ENCODE results near the gene ACY1.

The ACY1 gene

DNA sequence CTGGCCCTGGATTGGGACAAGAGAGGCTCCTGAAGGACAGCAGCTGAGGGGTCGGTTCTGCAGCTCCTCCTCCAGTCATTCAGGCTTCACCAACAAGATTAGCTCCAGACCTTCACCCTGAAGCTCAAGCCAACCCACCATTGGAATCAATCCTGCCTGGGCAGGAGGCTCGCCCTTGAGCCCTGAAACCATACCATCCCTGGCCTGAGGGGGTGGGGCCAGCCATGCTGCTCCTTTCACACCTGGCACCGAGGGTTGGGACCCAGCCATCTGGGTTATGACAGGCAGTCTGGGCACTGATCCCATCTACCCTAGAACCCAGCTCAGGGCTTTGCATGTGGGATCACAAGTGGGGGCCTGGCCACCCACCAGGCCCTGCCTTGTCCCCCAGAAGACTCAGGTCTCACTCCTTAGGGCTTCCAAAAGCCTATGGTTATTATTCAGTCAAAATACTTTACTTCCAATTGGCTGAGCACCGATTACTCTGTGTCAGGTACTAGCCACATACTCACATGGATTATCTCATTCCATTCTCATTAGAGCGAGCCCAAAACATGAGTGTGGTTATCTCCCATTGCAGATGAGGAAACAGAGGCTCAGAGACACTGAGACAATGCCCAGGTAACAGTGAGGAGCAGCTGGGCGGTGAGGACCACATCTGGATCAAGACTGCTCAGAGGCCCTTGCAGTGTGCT is 12.6 kb upstream of the ACY1 start:
- Histone ChIP-seq H3K27ac (no peak overlapping the region), H3K4me3 (no peak overlapping the region), H3K9me3 (ENCODE audit: low read depth, low read length) (no peaks in the 10 kb centered on the region), H3K9ac (ENCODE audit: insufficient read length) (no peak overlapping the region), H3K36me3 (ENCODE audit: insufficient read depth, low read length) (no peaks in the 10 kb centered on the region)
- no peak for DNase-seq (ENCODE audit: low read depth, low spot score)
- TF ChIP-seq FOXP2 (optimal IDR thresholded peaks at IDR 0.05; ENCODE audit: control extremely low read depth, extremely low read length, insufficient read depth) (no peak), EZH2 (IDR thresholded peaks at IDR 0.05) (no peak), POLR2AphosphoS5 (IDR thresholded peaks at IDR 0.05; ENCODE audit: borderline replicate concordance, low read depth, low read length) (no peak)

DNA sequence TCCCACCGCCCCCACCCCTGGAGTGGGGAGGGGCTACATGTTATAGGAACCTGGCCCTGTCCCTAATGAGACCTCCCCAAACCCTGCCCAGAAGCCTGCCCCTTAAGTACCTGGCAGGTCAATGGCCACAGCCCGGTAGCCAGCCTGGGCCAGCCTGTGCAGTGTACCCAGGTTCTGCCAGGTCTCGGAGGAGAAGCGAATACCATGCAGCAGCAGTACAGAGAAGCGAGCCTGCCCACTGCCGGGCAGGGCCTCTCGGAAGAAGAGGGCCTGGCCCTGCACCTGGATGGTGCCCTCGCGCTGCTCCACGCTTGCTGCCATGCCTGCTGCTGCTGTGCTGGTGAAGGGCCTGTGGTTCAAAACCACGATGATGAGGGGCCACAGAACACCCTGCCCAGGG is 12.0 kb upstream of the ACY1 start:
- Histone ChIP-seq H3K4me3 (no peak overlapping the region), H3K27ac (no peak overlapping the region), H3K36me3 (ENCODE audit: insufficient read depth, low read length) (no peaks in the 10 kb centered on the region), H3K9me3 (ENCODE audit: low read depth, low read length) (no peaks in the 10 kb centered on the region), H3K9ac (ENCODE audit: insufficient read length) (no peak overlapping the region)
- no peak for DNase-seq (ENCODE audit: low read depth, low spot score)
- no peak for TF ChIP-seq FOXP2 (optimal IDR thresholded peaks at IDR 0.05; ENCODE audit: control extremely low read depth, extremely low read length, insufficient read depth)
- TF ChIP-seq EZH2 (IDR thresholded peaks at IDR 0.05) = no peak
- TF ChIP-seq POLR2AphosphoS5 (IDR thresholded peaks at IDR 0.05; ENCODE audit: borderline replicate concordance, low read depth, low read length) = no peak

DNA sequence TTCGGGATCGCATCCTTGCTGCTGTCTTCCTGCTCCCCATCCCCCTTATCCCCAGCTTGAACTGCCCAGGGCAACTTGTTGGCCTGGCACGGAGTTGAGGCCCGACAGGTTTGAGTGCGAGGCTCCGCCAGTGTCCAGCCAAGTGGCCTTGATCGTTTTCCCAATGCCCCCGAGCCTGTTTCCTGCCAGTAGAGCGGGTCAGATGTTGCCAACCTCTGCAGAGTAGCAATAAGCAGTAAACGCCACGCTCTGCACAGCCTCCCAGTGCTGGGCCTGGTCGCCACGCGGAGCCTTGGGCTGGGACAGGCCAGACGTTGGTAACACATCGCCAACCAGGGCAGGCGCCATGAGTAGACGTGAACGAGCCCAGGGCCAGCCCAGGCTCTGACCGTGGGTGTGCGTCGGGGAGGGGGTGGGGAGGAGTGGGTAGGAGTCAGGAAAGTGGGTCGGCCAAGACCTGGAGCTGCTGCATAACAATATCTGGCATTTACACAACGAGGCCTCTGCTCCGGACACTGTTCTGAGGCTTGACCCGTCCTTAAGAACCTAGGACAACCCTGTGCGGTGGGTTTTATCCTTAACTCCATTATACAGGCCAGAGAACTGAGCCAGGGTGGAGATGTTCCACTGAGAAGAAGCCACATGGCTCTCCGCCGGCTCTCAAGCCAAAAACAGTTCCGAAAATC is 8.9 kb upstream of the ACY1 start:
- Histone ChIP-seq H3K27ac (peak overlapping the region; percentile 54), H3K9ac (ENCODE audit: insufficient read length) (peak overlapping the region; percentile 73), H3K36me3 (ENCODE audit: insufficient read depth, low read length) (no peaks in the 10 kb centered on the region), H3K9me3 (ENCODE audit: low read depth, low read length) (no peaks in the 10 kb centered on the region), H3K4me3 (peak overlapping the region; percentile 83)
- TF ChIP-seq POLR2AphosphoS5 (IDR thresholded peaks at IDR 0.05; ENCODE audit: borderline replicate concordance, low read depth, low read length) (no peak), FOXP2 (optimal IDR thresholded peaks at IDR 0.05; ENCODE audit: control extremely low read depth, extremely low read length, insufficient read depth) (no peak), EZH2 (IDR thresholded peaks at IDR 0.05) (no peak)
- no peak for DNase-seq (ENCODE audit: low read depth, low spot score)

GRCh38 chr3:51974963-51975851 is 8.1 kb upstream of the ACY1 start, which contains the start of gene ABHD14A:
Gene ABHD14A, plus strand, starts transcription at chr3:51975064. Its CDS starts 72 bp downstream, at chr3:51975136.
- no peak for DNase-seq (ENCODE audit: low read depth, low spot score)
- H3K4me3 ChIP-seq = peak within 1 kb of the TSS; percentile 83

DNA sequence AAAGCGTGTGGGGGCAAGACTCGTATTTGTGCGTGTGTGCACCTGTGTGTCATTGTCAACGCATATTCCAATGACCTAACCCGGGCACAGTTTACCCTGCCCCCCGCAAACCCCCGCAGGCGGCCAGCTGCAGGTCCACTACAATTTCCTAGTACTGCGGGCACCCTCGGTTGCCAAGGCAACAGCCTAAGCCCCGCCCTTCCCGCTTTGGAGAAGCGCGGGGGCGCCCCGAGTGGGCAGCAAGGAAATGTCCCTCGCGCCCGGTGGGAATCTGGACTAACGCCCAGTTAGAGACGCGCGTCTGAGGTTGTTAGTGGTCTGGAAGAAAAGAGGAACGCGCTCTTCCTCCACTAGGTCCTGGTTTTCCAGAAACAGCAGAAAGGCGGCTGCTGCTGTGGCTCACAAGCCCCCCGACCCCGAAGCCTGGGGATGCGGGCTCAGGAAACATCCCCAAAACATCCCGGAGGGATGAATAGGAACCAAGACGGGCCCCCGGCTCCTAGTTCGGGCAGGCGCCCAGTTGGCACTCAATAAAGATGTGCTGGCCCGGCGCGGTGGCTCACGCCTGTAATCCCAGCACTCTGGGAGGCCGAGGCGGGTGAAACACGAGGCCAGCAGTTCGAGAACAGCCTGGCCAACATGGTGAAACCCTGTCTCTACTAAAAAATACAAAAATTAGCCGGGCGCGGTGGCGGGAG is 7.3 kb upstream of the ACY1 start:
- no peak for DNase-seq (ENCODE audit: low read depth, low spot score)
- H3K4me3 ChIP-seq = peak overlapping the region; percentile 83; the same call in 1 of the 2 replicates

More at GRCh38 chr3:51974963-51975851, 8.1 kb upstream of the ACY1 start, which contains the start of gene ABHD14A:
- TF ChIP-seq POLR2AphosphoS5 (IDR thresholded peaks at IDR 0.05; ENCODE audit: borderline replicate concordance, low read depth, low read length) = peak; percentile 45; the same call in 1 of the 2 replicates
- TF ChIP-seq FOXP2 (optimal IDR thresholded peaks at IDR 0.05; ENCODE audit: control extremely low read depth, extremely low read length, insufficient read depth) = no peak
- no peak for TF ChIP-seq EZH2 (IDR thresholded peaks at IDR 0.05)
- H3K9ac ChIP-seq (ENCODE audit: insufficient read length) = peak within 1 kb of the TSS; percentile 73
- H3K9me3 ChIP-seq (ENCODE audit: low read depth, low read length) = no peaks in the 10 kb centered on the region
- H3K36me3 ChIP-seq (ENCODE audit: insufficient read depth, low read length) = no peaks in the 10 kb centered on the region
- peak within 1 kb of the TSS; percentile 54 for H3K27ac ChIP-seq

DNA sequence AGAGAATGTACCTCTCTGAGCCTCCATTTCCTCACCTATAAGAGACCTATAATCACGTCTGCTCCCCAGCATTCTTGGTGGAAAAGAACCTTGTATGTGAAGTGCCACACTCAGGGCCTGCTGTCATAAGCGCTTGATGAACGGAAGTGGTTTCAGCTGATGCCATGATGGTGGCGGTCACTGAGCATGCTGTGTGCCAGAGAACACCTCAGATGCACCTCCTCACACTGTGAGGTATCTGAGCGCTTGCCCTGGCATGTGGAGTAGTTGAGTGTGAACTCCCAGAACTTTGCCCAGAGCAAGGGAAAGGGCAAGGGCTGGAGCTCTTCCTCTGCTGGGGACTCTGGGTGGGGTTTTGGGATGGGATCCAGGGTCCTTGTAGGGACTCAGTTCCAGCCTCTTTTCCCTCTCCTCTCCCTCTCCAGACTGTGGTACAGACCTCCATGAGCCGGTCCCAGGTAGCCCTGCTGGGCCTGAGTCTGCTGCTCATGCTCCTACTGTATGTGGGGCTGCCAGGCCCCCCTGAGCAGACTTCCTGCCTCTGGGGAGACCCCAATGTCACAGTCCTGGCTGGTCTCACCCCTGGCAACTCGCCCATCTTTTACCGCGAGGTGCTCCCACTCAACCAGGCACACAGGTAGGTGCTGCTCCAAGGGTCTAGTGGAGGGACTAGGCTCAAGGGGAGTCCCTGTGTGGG is 5.7 kb upstream of the ACY1 start:
- no peak for DNase-seq (ENCODE audit: low read depth, low spot score)
- TF ChIP-seq POLR2AphosphoS5 (IDR thresholded peaks at IDR 0.05; ENCODE audit: borderline replicate concordance, low read depth, low read length) (no peak), EZH2 (IDR thresholded peaks at IDR 0.05) (no peak), FOXP2 (optimal IDR thresholded peaks at IDR 0.05; ENCODE audit: control extremely low read depth, extremely low read length, insufficient read depth) (no peak)

More for the DNA sequence above, 7.3 kb upstream of the ACY1 start:
- Histone ChIP-seq H3K36me3 (ENCODE audit: insufficient read depth, low read length) (no peaks in the 10 kb centered on the region), H3K27ac (no peak overlapping the region), H3K9me3 (ENCODE audit: low read depth, low read length) (no peaks in the 10 kb centered on the region), H3K9ac (ENCODE audit: insufficient read length) (no peak overlapping the region)
- TF ChIP-seq EZH2 (IDR thresholded peaks at IDR 0.05) (no peak), FOXP2 (optimal IDR thresholded peaks at IDR 0.05; ENCODE audit: control extremely low read depth, extremely low read length, insufficient read depth) (no peak), POLR2AphosphoS5 (IDR thresholded peaks at IDR 0.05; ENCODE audit: borderline replicate concordance, low read depth, low read length) (no peak)

GRCh38 chr3:51978143-51978502 is 5.2 kb upstream of the ACY1 start:
- Histone ChIP-seq H3K4me3 (no peak overlapping the region), H3K36me3 (ENCODE audit: insufficient read depth, low read length) (no peaks in the 10 kb centered on the region), H3K9me3 (ENCODE audit: low read depth, low read length) (no peaks in the 10 kb centered on the region), H3K9ac (ENCODE audit: insufficient read length) (no peak overlapping the region), H3K27ac (no peak overlapping the region)
- no peak for DNase-seq (ENCODE audit: low read depth, low spot score)
- TF ChIP-seq POLR2AphosphoS5 (IDR thresholded peaks at IDR 0.05; ENCODE audit: borderline replicate concordance, low read depth, low read length) = no peak
- TF ChIP-seq EZH2 (IDR thresholded peaks at IDR 0.05) = no peak
- TF ChIP-seq FOXP2 (optimal IDR thresholded peaks at IDR 0.05; ENCODE audit: control extremely low read depth, extremely low read length, insufficient read depth) = no peak

More for the DNA sequence above, 5.7 kb upstream of the ACY1 start:
- H3K9ac ChIP-seq (ENCODE audit: insufficient read length) = no peak overlapping the region
- no peak overlapping the region for H3K27ac ChIP-seq
- no peak overlapping the region for H3K4me3 ChIP-seq
- H3K36me3 ChIP-seq (ENCODE audit: insufficient read depth, low read length) = no peaks in the 10 kb centered on the region
- H3K9me3 ChIP-seq (ENCODE audit: low read depth, low read length) = no peaks in the 10 kb centered on the region

All from SK-N-MC (cell line).